ENCODE data around the gene ZCCHC7. TPM values are rescaled to one million over a fixed set of nuclear protein-coding genes. Genes with fewer than 3 reads are reported as not detected.

The ZCCHC7 gene
- polyA plus RNA-seq, 1 donor from 2014 or later, result 10.9 TPM

GRCh38 chr9:37184905-37185867 lies 64.8 kb downstream of the ZCCHC7 start:
- no peak overlapping the region for H3K27ac ChIP-seq (ENCODE audit: low read length)
- no peaks in the 10 kb centered on the region for H3K36me3 ChIP-seq (ENCODE audit: insufficient read depth, low read length)
- H4K20me1 ChIP-seq (ENCODE audit: insufficient read depth), result no peaks in the 10 kb centered on the region
- no peak overlapping the region for H3K9ac ChIP-seq (ENCODE audit: low read length)
- no peak overlapping the region for H3K4me2 ChIP-seq (ENCODE audit: low read length)
- no peaks in the 10 kb centered on the region for H3F3A ChIP-seq (ENCODE audit: insufficient read depth, low read length, poor library complexity, severe bottlenecking)
- no peak overlapping the region for H3K4me3 ChIP-seq (ENCODE audit: low read length)
- H3K9me3 ChIP-seq (ENCODE audit: low read length), result no peaks in the 10 kb centered on the region
- no peaks in the 10 kb centered on the region for H3K27me3 ChIP-seq (ENCODE audit: insufficient read depth, low read depth, low read length)
- no peaks in the 10 kb centered on the region for H3K9me2 ChIP-seq (ENCODE audit: insufficient read depth, low read length)
- no peaks in the 10 kb centered on the region for H3K79me2 ChIP-seq (replicated peaks; ENCODE audit: insufficient read depth, low read length)
- TF ChIP-seq CTCF (IDR thresholded peaks at IDR 0.05; ENCODE audit: poor library complexity, severe bottlenecking), result no peak
- TF ChIP-seq EP300 (conservative IDR thresholded peaks at IDR 0.05; ENCODE audit: poor library complexity, severe bottlenecking), result no peak
- TF ChIP-seq TAF1 (IDR thresholded peaks at IDR 0.05; ENCODE audit: low read depth), result no peak
- TF ChIP-seq EZH2 (IDR thresholded peaks at IDR 0.05; ENCODE audit: borderline replicate concordance, insufficient read depth, low read length, poor library complexity, severe bottlenecking), result no peak
- no peak for TF ChIP-seq SMC3 (conservative IDR thresholded peaks at IDR 0.05; ENCODE audit: poor library complexity)
- TF ChIP-seq REST (IDR thresholded peaks at IDR 0.05; ENCODE audit: borderline replicate concordance), result no peak
- TF ChIP-seq MXI1 (conservative IDR thresholded peaks at IDR 0.05; ENCODE audit: poor library complexity, severe bottlenecking), result no peak
- TF ChIP-seq POLR2AphosphoS5 (IDR thresholded peaks at IDR 0.05), result no peak
- TF ChIP-seq RAD21 (conservative IDR thresholded peaks at IDR 0.05), result no peak
- H2AFZ ChIP-seq (ENCODE audit: low read depth, low read length), result no peak overlapping the region

GRCh38 chr9:37187292-37187691 lies 66.9 kb downstream of the ZCCHC7 start:
- TF ChIP-seq POLR2AphosphoS5 (IDR thresholded peaks at IDR 0.05), result no peak
- no peak for TF ChIP-seq RAD21 (conservative IDR thresholded peaks at IDR 0.05)
- TF ChIP-seq TAF1 (IDR thresholded peaks at IDR 0.05; ENCODE audit: low read depth), result no peak
- TF ChIP-seq REST (IDR thresholded peaks at IDR 0.05; ENCODE audit: borderline replicate concordance), result no peak
- no peak for TF ChIP-seq MXI1 (conservative IDR thresholded peaks at IDR 0.05; ENCODE audit: poor library complexity, severe bottlenecking)
- Histone ChIP-seq H3K27ac (ENCODE audit: low read length) (no peak overlapping the region), H3K27me3 (ENCODE audit: insufficient read depth, low read depth, low read length) (no peaks in the 10 kb centered on the region)

More at GRCh38 chr9:37187292-37187691, 66.9 kb downstream of the ZCCHC7 start:
- Histone ChIP-seq H3K9me2 (ENCODE audit: insufficient read depth, low read length) (no peaks in the 10 kb centered on the region), H3K9me3 (ENCODE audit: low read length) (no peaks in the 10 kb centered on the region), H3K4me3 (ENCODE audit: low read length) (no peak overlapping the region), H3K9ac (ENCODE audit: low read length) (no peak overlapping the region), H3K4me2 (ENCODE audit: low read length) (no peak overlapping the region), H3K79me2 (replicated peaks; ENCODE audit: insufficient read depth, low read length) (no peaks in the 10 kb centered on the region), H3K36me3 (ENCODE audit: insufficient read depth, low read length) (no peaks in the 10 kb centered on the region), H3F3A (ENCODE audit: insufficient read depth, low read length, poor library complexity, severe bottlenecking) (no peaks in the 10 kb centered on the region), H2AFZ (ENCODE audit: low read depth, low read length) (no peak overlapping the region), H4K20me1 (ENCODE audit: insufficient read depth) (no peaks in the 10 kb centered on the region)

Measured in neural cell (in vitro differentiated cells).